Measurements from ENCODE around the gene PTPN21. TPM values are rescaled to one million over a fixed set of nuclear protein-coding genes. Genes with fewer than 3 reads are reported as not detected.

PTPN21 gene
- total and polyA plus RNA-seq, 2 donors (not counting 3 experiments of a cell fraction or from before 2014, with no cell fraction given) = 9.2 to 16.1 TPM

DNA sequence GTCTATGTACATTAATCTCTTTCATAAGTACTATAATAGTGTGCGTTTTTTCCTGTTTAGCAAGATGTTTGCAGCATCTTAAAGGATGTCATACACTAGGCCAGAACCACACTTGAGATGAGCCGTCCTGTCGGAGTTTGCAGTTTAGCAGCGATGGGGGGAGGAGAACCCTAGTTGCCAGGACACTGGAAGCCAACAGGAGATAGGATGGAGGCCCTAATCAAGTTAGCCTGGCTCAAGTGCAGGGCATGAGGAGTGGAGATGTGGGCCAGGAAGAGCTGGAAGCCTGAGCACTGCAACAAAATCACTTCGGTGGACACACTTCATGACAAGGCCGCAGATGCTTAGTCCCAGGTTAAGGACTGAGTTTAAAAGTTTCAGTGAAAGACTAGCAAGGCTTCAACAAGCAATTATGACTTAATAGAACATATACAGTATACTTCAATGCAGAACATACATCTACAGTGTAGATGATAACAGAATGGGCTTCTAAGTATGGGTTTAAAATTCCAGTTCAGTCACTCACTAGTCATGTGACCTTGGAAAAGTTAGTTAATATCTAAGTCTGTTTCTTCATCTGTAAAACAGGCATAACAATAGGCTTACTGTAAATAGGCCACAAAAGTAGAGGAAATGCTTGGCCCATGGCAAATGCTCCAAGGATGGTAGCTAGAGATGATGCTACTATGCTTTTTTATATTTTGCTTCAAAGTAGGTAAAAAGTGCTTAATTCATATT is 77.1 kb downstream of the PTPN21 start:
- H3K9ac ChIP-seq (replicated peaks; ENCODE audit: extremely low read depth, insufficient read depth, low read length) = no peak overlapping the region
- no peaks in the 10 kb centered on the region for H3K4me1 ChIP-seq (ENCODE audit: control insufficient read depth, extremely low read depth, insufficient read depth, low read length)
- no peaks in the 10 kb centered on the region for H3K27me3 ChIP-seq (ENCODE audit: control insufficient read depth in 2 of 2, insufficient read depth in 2 of 2, low read length in 2 of 2)
- no peak overlapping the region for H3K4me3 ChIP-seq (replicated peaks in 1 of 3; ENCODE audit: insufficient read depth in 1 of 3, low read depth in 1 of 3, low read length in 3 of 3)
- H4K20me1 ChIP-seq (replicated peaks; ENCODE audit: control insufficient read depth, extremely low read depth, insufficient read depth, low read length) = no peaks in the 10 kb centered on the region
- no peaks in the 10 kb centered on the region for H3K9me1 ChIP-seq (replicated peaks; ENCODE audit: control insufficient read depth, extremely low read depth, insufficient read depth, low read length)
- DNase-seq (ENCODE audit: low read depth, low spot score) = no peak
- H3K4me2 ChIP-seq (ENCODE audit: insufficient read depth, low read length) = no peak overlapping the region
- H3K36me3 ChIP-seq (ENCODE audit: control insufficient read depth in 2 of 2, extremely low read depth in 1 of 2, insufficient read depth in 2 of 2, low read length in 2 of 2) = peaks cover 4 to 15% of the 10 kb centered on the region in 2 experiments
- no peak overlapping the region for H3K27ac ChIP-seq (ENCODE audit: insufficient read depth, low read depth, low read length)
- TF ChIP-seq GATA2 (IDR thresholded peaks at IDR 0.05; ENCODE audit: insufficient read depth, insufficient read length, low read depth, low read length) (no peak), POLR2AphosphoS5 (IDR thresholded peaks at IDR 0.05; ENCODE audit: insufficient read depth, low read depth, low read length) (no peak), CTCF (IDR thresholded peaks at IDR 0.05; ENCODE audit: extremely low read depth in 1 of 2, insufficient read depth in 1 of 2, low read depth in 1 of 2, low read length in 2 of 2) (no peak), MYC (IDR thresholded peaks at IDR 0.05; ENCODE audit: low read depth, low read length) (no peak), MAX (IDR thresholded peaks at IDR 0.05; ENCODE audit: insufficient read depth, insufficient read length) (no peak), POLR2A (IDR thresholded peaks at IDR 0.05; ENCODE audit: low read depth, low read length) (no peak), JUN (IDR thresholded peaks at IDR 0.05; ENCODE audit: borderline replicate concordance, insufficient read depth, insufficient read length, low read depth) (no peak), EZH2 (IDR thresholded peaks at IDR 0.05; ENCODE audit: borderline replicate concordance, low read depth, low read length, severe bottlenecking) (no peak), FOS (IDR thresholded peaks at IDR 0.05; ENCODE audit: borderline replicate concordance, insufficient read depth, low read length) (no peak)
- ChIA-PET POLR2A (no interaction called here), CTCF (no interaction called here)
- peaks cover 8% of the 10 kb centered on the region for H3K79me2 ChIP-seq (ENCODE audit: control insufficient read depth, insufficient read depth, low read length)
- no peaks in the 10 kb centered on the region for H3K9me3 ChIP-seq (replicated peaks; ENCODE audit: control insufficient read depth, insufficient read depth, low read length)
- dilution Hi-C loops (cut with MboI; ENCODE audit: extremely low pct_ligation_motif_present, low sequenced_read_pairs) (no loop called here), intact Hi-C loops (cut with micrococcal nuclease) (no loop called here)
- BruUV-seq (replicated peaks) = no TSS peak
- no peak overlapping the region for H2AFZ ChIP-seq (ENCODE audit: low read depth, low read length)
- no peak for FAIRE-seq

Measured in endothelial cell of umbilical vein (primary cell).